Lung (tissue), 12 donors: ENCODE results near the gene SLC19A1. TPM values are rescaled to one million over a fixed set of nuclear protein-coding genes. Genes with fewer than 3 reads are reported as not detected.

Source experiments
- ATAC-seq: fragments of 200-7000 bp; cut with Tn5 transposase; one replicate; pipeline ENCODE4 v1.9.1; 2020; ENCODE audit warnings: moderate number of reproducible peaks; ENCODE audit not compliant: insufficient read depth, low FRiP score
- DNase-seq, 3 donors: peaks; one replicate each; pipeline ENCODE4 v3.0.0-alpha.2; 2013 to 2017
- H3K27ac ChIP-seq, 2 donors: one replicate each; pipeline ENCODE4 v1.5.1; 2013; ENCODE audit warnings: mild to moderate bottlenecking in 2 of 2, moderate library complexity in 2 of 2, control low read depth in 1 of 2, inconsistent platforms in 1 of 2, low read depth in 1 of 2, low read length in 1 of 2
- H3K27me3 ChIP-seq, 3 donors: one replicate each; pipeline ENCODE4 v1.5.1; 2013; ENCODE audit warnings: low read length in 2 of 3; ENCODE audit not compliant: control insufficient read depth in 3 of 3, insufficient read depth in 3 of 3
- H3K36me3 ChIP-seq, 4 donors: one replicate each; pipeline ENCODE4 v1.5.1; 2013; ENCODE audit warnings: low read length in 4 of 4, mild to moderate bottlenecking in 1 of 4, moderate library complexity in 1 of 4; ENCODE audit not compliant: control insufficient read depth in 4 of 4, insufficient read depth in 4 of 4
- H3K4me1 ChIP-seq, 5 donors: one replicate each; pipeline ENCODE4 v1.5.1; 2013; ENCODE audit warnings: low read length in 5 of 5, mild to moderate bottlenecking in 2 of 5, moderate library complexity in 1 of 5; ENCODE audit not compliant: control insufficient read depth in 5 of 5, insufficient read depth in 5 of 5
- H3K4me3 ChIP-seq: one replicate; pipeline ENCODE4 v1.5.1; 2013; ENCODE audit warnings: mild to moderate bottlenecking, control low read depth, moderate library complexity
- H3K9ac ChIP-seq, 2 donors: one replicate each; pipeline ENCODE4 v1.5.1; 2013; ENCODE audit warnings: low read length in 2 of 2, control low read depth in 1 of 2; ENCODE audit not compliant: insufficient read depth in 1 of 2
- H3K9me3 ChIP-seq, 4 donors: one replicate each; pipeline ENCODE4 v1.5.1; 2013; ENCODE audit warnings: low read length in 3 of 4, mild to moderate bottlenecking in 1 of 4, moderate library complexity in 1 of 4; ENCODE audit not compliant: control insufficient read depth in 4 of 4, insufficient read depth in 3 of 4
- CTCF ChIP-seq: IDR thresholded peaks from 2 replicates; pipeline ENCODE4 v1.5.1; 2012; ENCODE audit warnings: mild to moderate bottlenecking; ENCODE audit errors: control extremely low read depth, extremely low read depth
- WGBS, 2 donors: extraction: QIAGEN DNeasy Blood & Tissue Kit; methylation state at CpG; one replicate each; pipeline ENCODE4 v1.1.7; 2013; 5-methylcytosine and 5-hydroxymethylcytosine counted together
- polyA plus RNA-seq, 2 donors: library from polyadenylated mRNA; stranded (reverse); fragments of 200-250 nt; gene quantifications; one replicate each; pipeline ENCODE4 v1.2.1, GENCODE V29; 2013
- total RNA-seq, 2 donors: library from RNA; depleted of rRNA in 1 of 2; stranded (reverse); fragments of >200 nt in 1 of 2; gene quantifications; one replicate each; pipeline ENCODE4 v1.2.1, GENCODE V29; 2014 to 2021
- donor health status: control.
- donor health status: control.
- donor health status: Bipolar disorder and iron deficiency.
- donor health status: healthy.
- donor health status: DM: yes; HTN: yes; CAD: no.

SLC19A1 gene
- total and polyA plus RNA-seq, 4 donors, result 23.8 to 42.0 (median 26.2) TPM

- Histone ChIP-seq H3K4me3 (no peak overlapping the region), H3K27ac (no peak overlapping the region), H3K9me3 (no peaks in the 10 kb centered on the region), H3K4me1 (no peaks in the 10 kb centered on the region), H3K9ac (no peak overlapping the region), H3K36me3 (peaks cover 0 to 22% (median 2%) of the 10 kb centered on the region in 4 donors), H3K27me3 (no peaks in the 10 kb centered on the region)
- no peak for TF ChIP-seq CTCF
- WGBS, 2 donors, result 90 to 95% methylated on average over 22 of the region's 22 CpGs
- ATAC-seq (no peak), DNase-seq (no peak)
Measured at GRCh38 chr21:45496968-45497845, 45.0 kb downstream of the SLC19A1 start.

GRCh38 chr21:45496151-45496967 lies 45.9 kb downstream of the SLC19A1 start:
- no peak for TF ChIP-seq CTCF
- H3K4me1 ChIP-seq, result no peaks in the 10 kb centered on the region
- no peak overlapping the region for H3K4me3 ChIP-seq
- no peak overlapping the region for H3K27ac ChIP-seq
- WGBS, 2 donors, result 90 to 92% methylated on average over 18 of the region's 18 CpGs
- H3K9ac ChIP-seq, result no peak overlapping the region
- DNase-seq (no peak), ATAC-seq (no peak)
- peaks cover 0 to 25% (median 2%) of the 10 kb centered on the region in 4 donors for H3K36me3 ChIP-seq
- no peaks in the 10 kb centered on the region for H3K9me3 ChIP-seq
- no peaks in the 10 kb centered on the region for H3K27me3 ChIP-seq

DNA sequence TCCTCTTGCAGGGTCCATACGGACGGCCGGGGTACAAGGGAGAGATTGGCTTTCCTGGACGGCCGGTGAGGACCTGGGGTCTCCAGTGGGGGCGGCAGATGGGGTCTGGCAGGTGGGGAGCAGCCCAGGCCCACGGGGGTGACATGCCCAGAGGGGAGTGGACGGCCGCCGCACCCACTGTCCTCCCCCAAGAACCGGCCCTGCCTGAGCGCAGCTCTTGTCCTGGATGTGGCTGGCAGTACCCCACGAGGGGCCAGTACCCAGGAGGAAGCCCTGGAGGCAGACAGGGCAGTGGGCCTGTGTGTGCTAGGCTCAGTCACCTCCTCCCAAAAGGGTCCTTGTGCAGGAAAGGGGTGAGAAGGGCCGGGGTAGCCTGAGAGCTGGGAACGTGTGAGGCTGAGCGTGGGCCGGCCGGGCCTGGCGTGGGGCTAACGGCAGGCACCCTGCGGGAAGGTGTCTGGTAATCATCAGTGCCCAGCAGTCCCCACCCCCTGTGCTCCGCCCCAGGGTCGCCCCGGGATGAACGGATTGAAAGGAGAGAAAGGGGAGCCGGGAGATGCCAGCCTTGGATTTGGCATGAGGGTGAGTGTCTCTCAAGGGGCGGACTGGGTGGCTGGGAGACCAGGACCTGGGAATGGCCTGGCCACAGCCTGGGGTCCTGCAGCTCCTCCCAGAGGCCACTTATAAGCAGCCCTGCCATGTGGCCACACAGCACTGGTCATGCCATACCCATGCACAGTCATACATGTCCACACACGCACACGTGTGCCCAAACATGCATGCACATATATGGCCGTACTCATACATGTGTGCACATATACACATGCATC lies 47.2 kb downstream of the SLC19A1 start:
- ATAC-seq (no peak), DNase-seq (no peak)
- TF ChIP-seq CTCF, result no peak
- no peaks in the 10 kb centered on the region for H3K9me3 ChIP-seq
- H3K9ac ChIP-seq, result no peak overlapping the region
- no peaks in the 10 kb centered on the region for H3K27me3 ChIP-seq
- no peak overlapping the region for H3K4me3 ChIP-seq
- H3K4me1 ChIP-seq, result no peaks in the 10 kb centered on the region
- H3K36me3 ChIP-seq, result peaks cover 0 to 26% (median 2%) of the 10 kb centered on the region in 4 donors
- H3K27ac ChIP-seq, result no peak overlapping the region
- WGBS, 2 donors, result 90 to 94% methylated on average over 30 of the region's 30 CpGs
